ENCODE data around the gene BMF.

The BMF gene

GRCh38 chr15:40100947-40101905 lies 7.5 kb downstream of the BMF start:
- DNase-seq: no peak

GRCh38 chr15:40100123-40100946 lies 8.3 kb downstream of the BMF start:
- DNase-seq: no peak

- peak; percentile 87 for DNase-seq
These were observed 10.0 kb downstream of the BMF start for GRCh38 chr15:40098489-40099261.

- DNase-seq: no peak
These were observed 10.7 kb downstream of the BMF start for GRCh38 chr15:40097968-40098476.

GRCh38 chr15:40097096-40097967 lies 11.3 kb downstream of the BMF start:
- DNase-seq: no peak

GRCh38 chr15:40096094-40096891 lies 12.4 kb downstream of the BMF start:
- DNase-seq: no peak

GRCh38 chr15:40095371-40096093 lies 13.1 kb downstream of the BMF start:
- DNase-seq: no peak

- no peak for DNase-seq
These were observed 14.5 kb downstream of the BMF start for GRCh38 chr15:40094156-40094555.

- DNase-seq: peak; percentile 74
These were observed 15.5 kb downstream of the BMF start for GRCh38 chr15:40092979-40093869.

- peak; percentile 78 for DNase-seq
These were observed 16.3 kb downstream of the BMF start for GRCh38 chr15:40092256-40092978.

- no peak for DNase-seq
These were observed 16.8 kb downstream of the BMF start for GRCh38 chr15:40091861-40092255.

- no peak for DNase-seq
These were observed 17.8 kb downstream of the BMF start for GRCh38 chr15:40090774-40091455.

- DNase-seq: no peak
These were observed 19.5 kb downstream of the BMF start for GRCh38 chr15:40088929-40089755.

GRCh38 chr15:40087991-40088928 lies 20.4 kb downstream of the BMF start:
- DNase-seq: no peak

- DNase-seq: no peak
These were observed 21.4 kb downstream of the BMF start for GRCh38 chr15:40087068-40087810.
